Parathyroid adenoma (tissue), 2 donors: ENCODE measurements around the gene SPOCK3.

Source experiments
- H2AFZ ChIP-seq: fragments of 300-600 bp; sonication (generic); one replicate; pipeline ENCODE4 v1.7.0; 2017; ENCODE audit warnings: antibody characterized with exemption, mild to moderate bottlenecking
- H3K27ac ChIP-seq: fragments of 300-600 bp; sonication (generic); one replicate; pipeline ENCODE4 v1.7.0; 2017
- H3K27me3 ChIP-seq: fragments of 300-600 bp; sonication (generic); one replicate; pipeline ENCODE4 v1.7.0; 2017; ENCODE audit warnings: low read length; ENCODE audit not compliant: control insufficient read depth, insufficient read depth
- H3K36me3 ChIP-seq: fragments of 300-600 bp; sonication (generic); one replicate; pipeline ENCODE4 v1.7.0; 2017; ENCODE audit warnings: low read length; ENCODE audit not compliant: control insufficient read depth, insufficient read depth
- H3K4me1 ChIP-seq: fragments of 300-600 bp; sonication (generic); one replicate; pipeline ENCODE4 v1.7.0; 2017; ENCODE audit warnings: control low read depth
- H3K4me2 ChIP-seq: fragments of 300-600 bp; sonication (generic); one replicate; pipeline ENCODE4 v1.7.0; 2017; ENCODE audit warnings: low read length
- H3K4me3 ChIP-seq: fragments of 300-600 bp; sonication (generic); one replicate; pipeline ENCODE4 v1.7.0; 2017; ENCODE audit warnings: low read depth, low read length
- H3K79me2 ChIP-seq: fragments of 300-600 bp; sonication (generic); one replicate; pipeline ENCODE4 v1.7.0; 2017; ENCODE audit warnings: control low read depth
- H3K9ac ChIP-seq: fragments of 300-600 bp; sonication (generic); one replicate; pipeline ENCODE4 v1.7.0; 2017; ENCODE audit warnings: mild to moderate bottlenecking
- H3K9me3 ChIP-seq: fragments of 300-600 bp; sonication (generic); one replicate; pipeline ENCODE4 v1.7.0; 2017; ENCODE audit warnings: low read length; ENCODE audit not compliant: control insufficient read depth
- TF ChIP-seq, protein P1 (sequence below): fragments of 300-600 bp; sonication (generic); IDR thresholded peaks from one replicate; pipeline ENCODE4 v1.7.0; 2017; ENCODE audit warnings: antibody characterized with exemption, mild to moderate bottlenecking
- donor health status: primary hyperparathyroidism.

Gene SPOCK3

GRCh38 chr4:166839615-166840251 is 394.6 kb downstream of the SPOCK3 start:
- H3K9me3 ChIP-seq, result no peaks in the 10 kb centered on the region
- H3K27ac ChIP-seq, result no peak overlapping the region

GRCh38 chr4:166838975-166839614 is 395.2 kb downstream of the SPOCK3 start:
- H3K79me2 ChIP-seq, result no peaks in the 10 kb centered on the region
- H3K4me3 ChIP-seq, result no peak overlapping the region
- no peak overlapping the region for H3K9ac ChIP-seq
- TF ChIP-seq, protein P1, sequence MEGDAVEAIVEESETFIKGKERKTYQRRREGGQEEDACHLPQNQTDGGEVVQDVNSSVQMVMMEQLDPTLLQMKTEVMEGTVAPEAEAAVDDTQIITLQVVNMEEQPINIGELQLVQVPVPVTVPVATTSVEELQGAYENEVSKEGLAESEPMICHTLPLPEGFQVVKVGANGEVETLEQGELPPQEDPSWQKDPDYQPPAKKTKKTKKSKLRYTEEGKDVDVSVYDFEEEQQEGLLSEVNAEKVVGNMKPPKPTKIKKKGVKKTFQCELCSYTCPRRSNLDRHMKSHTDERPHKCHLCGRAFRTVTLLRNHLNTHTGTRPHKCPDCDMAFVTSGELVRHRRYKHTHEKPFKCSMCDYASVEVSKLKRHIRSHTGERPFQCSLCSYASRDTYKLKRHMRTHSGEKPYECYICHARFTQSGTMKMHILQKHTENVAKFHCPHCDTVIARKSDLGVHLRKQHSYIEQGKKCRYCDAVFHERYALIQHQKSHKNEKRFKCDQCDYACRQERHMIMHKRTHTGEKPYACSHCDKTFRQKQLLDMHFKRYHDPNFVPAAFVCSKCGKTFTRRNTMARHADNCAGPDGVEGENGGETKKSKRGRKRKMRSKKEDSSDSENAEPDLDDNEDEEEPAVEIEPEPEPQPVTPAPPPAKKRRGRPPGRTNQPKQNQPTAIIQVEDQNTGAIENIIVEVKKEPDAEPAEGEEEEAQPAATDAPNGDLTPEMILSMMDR, result no peak
- H3K36me3 ChIP-seq, result no peaks in the 10 kb centered on the region
- no peaks in the 10 kb centered on the region for H3K9me3 ChIP-seq
- H3K27ac ChIP-seq, result no peak overlapping the region
- no peaks in the 10 kb centered on the region for H3K4me1 ChIP-seq
- H2AFZ ChIP-seq, result no peak overlapping the region
- no peaks in the 10 kb centered on the region for H3K27me3 ChIP-seq
- H3K4me2 ChIP-seq, result no peak overlapping the region

More at GRCh38 chr4:166839615-166840251, 394.6 kb downstream of the SPOCK3 start:
- no peaks in the 10 kb centered on the region for H3K36me3 ChIP-seq
- H3K79me2 ChIP-seq, result no peaks in the 10 kb centered on the region
- H3K27me3 ChIP-seq, result no peaks in the 10 kb centered on the region
- TF ChIP-seq, protein P1, result no peak
- H3K4me1 ChIP-seq, result no peaks in the 10 kb centered on the region
- H3K4me2 ChIP-seq, result no peak overlapping the region
- H3K9ac ChIP-seq, result no peak overlapping the region
- H2AFZ ChIP-seq, result no peak overlapping the region
- no peak overlapping the region for H3K4me3 ChIP-seq

DNA sequence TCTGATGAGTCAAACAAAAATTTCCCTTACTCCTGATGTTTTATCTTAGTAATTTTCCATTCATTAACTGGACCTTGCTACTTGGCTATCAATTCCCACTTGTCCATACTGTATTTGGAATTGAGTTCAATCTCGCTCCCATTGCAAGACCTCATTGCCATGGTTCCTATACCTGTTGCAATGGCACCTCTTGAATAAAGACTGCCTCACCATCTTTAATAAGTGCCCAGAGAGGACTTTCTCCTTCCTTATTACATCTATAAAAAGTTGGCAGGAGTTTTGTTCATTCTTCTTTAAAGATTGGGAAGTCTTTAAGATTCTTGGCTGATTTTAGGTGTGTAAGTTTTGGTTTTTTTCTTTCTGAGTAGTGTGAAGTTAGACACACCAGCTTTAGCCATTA is 397.4 kb downstream of the SPOCK3 start:
- TF ChIP-seq, protein P1, result no peak
- no peak overlapping the region for H3K27ac ChIP-seq

GRCh38 chr4:166827629-166828028 is 406.7 kb downstream of the SPOCK3 start:
- H3K27me3 ChIP-seq, result no peaks in the 10 kb centered on the region
- H2AFZ ChIP-seq, result no peak overlapping the region
- no peak overlapping the region for H3K9ac ChIP-seq
- no peaks in the 10 kb centered on the region for H3K36me3 ChIP-seq
- H3K4me2 ChIP-seq, result no peak overlapping the region
- no peak overlapping the region for H3K4me3 ChIP-seq
- no peaks in the 10 kb centered on the region for H3K79me2 ChIP-seq
- peaks cover 3% of the 10 kb centered on the region for H3K4me1 ChIP-seq
- TF ChIP-seq, protein P1, result no peak
- no peaks in the 10 kb centered on the region for H3K9me3 ChIP-seq
- H3K27ac ChIP-seq, result no peak overlapping the region

More for the DNA sequence above, 397.4 kb downstream of the SPOCK3 start:
- H3K79me2 ChIP-seq, result no peaks in the 10 kb centered on the region
- no peak overlapping the region for H3K9ac ChIP-seq
- no peaks in the 10 kb centered on the region for H3K9me3 ChIP-seq
- H3K4me1 ChIP-seq, result no peaks in the 10 kb centered on the region
- H3K27me3 ChIP-seq, result no peaks in the 10 kb centered on the region
- no peak overlapping the region for H3K4me3 ChIP-seq
- H3K4me2 ChIP-seq, result no peak overlapping the region
- no peaks in the 10 kb centered on the region for H3K36me3 ChIP-seq
- H2AFZ ChIP-seq, result no peak overlapping the region
